Measurements from ENCODE around the gene TSHZ1. TPM values are rescaled to one million over a fixed set of nuclear protein-coding genes. Genes with fewer than 3 reads are reported as not detected.

The TSHZ1 gene
- total RNA-seq, 1 donor from 2014 or later = 24.6 TPM

GRCh38 chr18:75164479-75164878 is 46.1 kb upstream of the TSHZ1 start:
- no peak for TF ChIP-seq CTCF (IDR thresholded peaks at IDR 0.05; ENCODE audit: borderline replicate concordance)
- Histone ChIP-seq H3K27me3 (ENCODE audit: low read depth) (no peaks in the 10 kb centered on the region), H3K9me3 (replicated peaks) (peaks cover 6% of the 10 kb centered on the region), H3K4me1 (peaks cover 47% of the 10 kb centered on the region), H3K27ac (replicated peaks) (no peak overlapping the region), H3K4me3 (no peak overlapping the region), H3K36me3 (no peaks in the 10 kb centered on the region)
- intact Hi-C loops (cut with micrococcal nuclease) = no loop called here
- no peak for DNase-seq

DNA sequence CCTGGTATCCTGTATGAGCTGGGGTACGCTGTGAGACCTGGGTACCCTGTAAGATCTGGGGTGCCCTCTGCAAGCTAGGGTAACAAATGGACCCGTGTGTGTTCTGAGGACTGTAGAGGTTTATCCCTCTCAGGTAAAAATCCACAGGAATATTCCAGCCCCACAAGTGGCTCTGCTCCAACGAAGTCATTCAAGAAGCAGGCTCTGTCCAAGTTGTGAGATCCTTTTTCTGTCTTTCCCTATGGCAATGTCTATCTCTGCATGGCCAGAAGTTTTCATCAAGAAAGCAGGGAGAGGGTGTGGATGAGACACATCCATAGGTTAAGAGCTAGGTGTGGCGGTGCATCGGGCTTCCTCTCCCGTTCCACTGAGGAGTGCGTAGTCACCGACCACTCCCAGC is 44.7 kb upstream of the TSHZ1 start:
- no peak for DNase-seq
- no peak for TF ChIP-seq CTCF (IDR thresholded peaks at IDR 0.05; ENCODE audit: borderline replicate concordance)
- intact Hi-C loops (cut with micrococcal nuclease) = no loop called here

DNA sequence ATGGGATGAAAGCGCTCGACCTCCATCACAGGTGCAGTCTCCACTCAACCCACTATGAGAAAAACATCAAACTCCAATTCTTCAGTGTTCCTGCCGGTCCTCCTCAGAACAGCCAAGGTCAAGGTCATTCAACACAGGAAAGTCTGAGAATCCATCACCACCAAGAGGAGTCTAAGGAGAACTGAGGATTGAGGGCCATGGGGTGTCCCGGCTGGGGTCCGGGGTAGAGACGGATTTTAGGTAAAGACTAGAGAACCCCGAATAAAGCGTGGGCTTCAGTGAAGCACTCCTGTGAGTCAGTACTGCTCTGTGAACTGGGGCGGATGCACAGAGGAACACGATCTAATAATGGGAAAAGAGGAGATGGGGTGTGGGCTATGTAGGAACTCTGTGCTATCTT is 43.5 kb upstream of the TSHZ1 start:
- DNase-seq = no peak
- TF ChIP-seq CTCF (IDR thresholded peaks at IDR 0.05; ENCODE audit: borderline replicate concordance) = no peak
- Histone ChIP-seq H3K27me3 (ENCODE audit: low read depth) (no peaks in the 10 kb centered on the region), H3K4me3 (peak overlapping the region; percentile 52), H3K4me1 (peaks cover 38% of the 10 kb centered on the region), H3K36me3 (no peaks in the 10 kb centered on the region), H3K27ac (replicated peaks) (peak overlapping the region; percentile 89), H3K9me3 (replicated peaks) (peaks cover 6% of the 10 kb centered on the region)
- intact Hi-C loops (cut with micrococcal nuclease) = no loop called here

More for the DNA sequence above, 44.7 kb upstream of the TSHZ1 start:
- Histone ChIP-seq H3K9me3 (replicated peaks) (peaks cover 6% of the 10 kb centered on the region), H3K36me3 (no peaks in the 10 kb centered on the region), H3K4me1 (peaks cover 48% of the 10 kb centered on the region), H3K4me3 (no peak overlapping the region), H3K27me3 (ENCODE audit: low read depth) (no peaks in the 10 kb centered on the region), H3K27ac (replicated peaks) (no peak overlapping the region)

DNA sequence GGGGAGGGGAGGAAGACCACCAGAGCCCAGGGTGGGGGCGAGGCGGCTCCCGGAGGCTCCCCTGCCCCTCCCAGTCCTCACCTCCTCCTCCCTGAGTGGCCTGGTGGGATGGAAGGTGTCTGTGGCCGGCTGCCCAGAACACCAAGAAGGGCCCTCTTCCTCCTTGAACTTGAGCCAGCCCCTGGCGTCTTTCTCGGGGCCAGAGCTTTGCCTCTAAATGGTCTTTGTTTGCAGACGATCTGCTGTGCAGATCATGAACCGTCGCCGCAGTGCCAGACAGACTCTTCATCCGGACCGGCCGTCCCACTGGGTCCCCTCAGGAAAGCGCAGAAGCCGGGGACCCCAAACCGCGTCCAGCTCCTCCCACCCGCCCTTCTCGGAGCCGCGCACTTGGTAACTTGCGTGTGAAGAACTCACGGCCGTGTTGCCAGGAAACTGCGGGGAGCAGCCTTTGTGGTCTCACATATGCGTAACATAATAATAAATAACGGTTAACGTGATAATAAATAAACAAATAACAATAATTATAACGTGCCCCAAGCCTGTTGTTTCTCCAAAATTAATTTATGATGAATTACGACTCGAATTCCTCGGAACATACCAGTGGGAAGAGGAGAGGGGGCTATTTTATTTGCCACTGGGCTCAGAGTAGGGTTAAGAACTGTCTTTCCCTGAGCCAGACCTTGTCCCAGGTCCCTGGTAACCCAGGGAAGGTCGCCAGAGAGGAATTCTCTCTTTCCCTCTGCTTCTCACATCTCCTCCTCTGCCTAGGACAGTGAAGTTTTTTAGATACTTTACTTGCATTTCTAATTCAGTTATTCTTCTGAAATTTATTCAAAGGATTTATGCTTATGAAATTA is 42.6 kb upstream of the TSHZ1 start:
- peak overlapping the region; percentile 52 for H3K4me3 ChIP-seq
- peaks cover 6% of the 10 kb centered on the region for H3K9me3 ChIP-seq (replicated peaks)
- no peaks in the 10 kb centered on the region for H3K27me3 ChIP-seq (ENCODE audit: low read depth)
- peak overlapping the region; percentile 89 for H3K27ac ChIP-seq (replicated peaks)
- intact Hi-C loops (cut with micrococcal nuclease) = no loop called here
- no peaks in the 10 kb centered on the region for H3K36me3 ChIP-seq
- no peak for TF ChIP-seq CTCF (IDR thresholded peaks at IDR 0.05; ENCODE audit: borderline replicate concordance)
- H3K4me1 ChIP-seq = peaks cover 30% of the 10 kb centered on the region
- DNase-seq = peak; percentile 35

GRCh38 chr18:75168619-75169018 is 42.0 kb upstream of the TSHZ1 start:
- Histone ChIP-seq H3K4me3 (no peak overlapping the region), H3K9me3 (replicated peaks) (peaks cover 6% of the 10 kb centered on the region), H3K4me1 (peaks cover 30% of the 10 kb centered on the region), H3K27me3 (ENCODE audit: low read depth) (no peaks in the 10 kb centered on the region), H3K27ac (replicated peaks) (peak overlapping the region; percentile 89), H3K36me3 (no peaks in the 10 kb centered on the region)
- intact Hi-C loops (cut with micrococcal nuclease) = no loop called here
- TF ChIP-seq CTCF (IDR thresholded peaks at IDR 0.05; ENCODE audit: borderline replicate concordance) = no peak
- DNase-seq = no peak

Measured in left ventricle myocardium inferior (tissue), 1 donor.